Measurements from ENCODE around the gene EFCAB12. TPM values are rescaled to one million over a fixed set of nuclear protein-coding genes. Genes with fewer than 3 reads are reported as not detected.
A peak's percentile ranks its signal among the peaks of the same experiment; 100 is the strongest.

The EFCAB12 gene
- not detected for polyA plus RNA-seq (2012; ENCODE audit: insufficient read length, low read depth)

GRCh38 chr3:129428376-129429079, at the start of gene EFCAB12:
TSS of gene EFCAB12 (minus strand) at chr3:129428636. CDS start at chr3:129428488, 148 bp downstream.
- peak; percentile 44; the same call in 1 of the 2 replicates for TF ChIP-seq POLR2AphosphoS5 (IDR thresholded peaks at IDR 0.05; ENCODE audit: low read depth, low read length)
- peak; percentile 23 for TF ChIP-seq FOXP2 (optimal IDR thresholded peaks at IDR 0.05; ENCODE audit: borderline replicate concordance, extremely low read depth, extremely low read length, insufficient read depth)
- no peak for TF ChIP-seq TAF1 (IDR thresholded peaks at IDR 0.05; ENCODE audit: borderline replicate concordance, insufficient read depth, low read length)
- no peak for TF ChIP-seq SIN3A (IDR thresholded peaks at IDR 0.05; ENCODE audit: borderline replicate concordance, insufficient read depth, low read length)
- TF ChIP-seq REST (IDR thresholded peaks at IDR 0.05; ENCODE audit: insufficient read depth in 1 of 2, low read depth in 2 of 2, low read length in 2 of 2): no peak

GRCh38 chr3:129476586-129476985, 48.1 kb upstream of the EFCAB12 start:
- no peak for TF ChIP-seq SIN3A (IDR thresholded peaks at IDR 0.05; ENCODE audit: borderline replicate concordance, insufficient read depth, low read length)
- TF ChIP-seq POLR2AphosphoS5 (IDR thresholded peaks at IDR 0.05; ENCODE audit: low read depth, low read length): no peak
- TF ChIP-seq REST (IDR thresholded peaks at IDR 0.05; ENCODE audit: insufficient read depth in 1 of 2, low read depth in 2 of 2, low read length in 2 of 2): no peak
- no peak for TF ChIP-seq TAF1 (IDR thresholded peaks at IDR 0.05; ENCODE audit: borderline replicate concordance, insufficient read depth, low read length)

- TF ChIP-seq POLR2AphosphoS5 (IDR thresholded peaks at IDR 0.05; ENCODE audit: low read depth, low read length): no peak
- TF ChIP-seq REST (IDR thresholded peaks at IDR 0.05; ENCODE audit: insufficient read depth in 1 of 2, low read depth in 2 of 2, low read length in 2 of 2): no peak
- no peak for TF ChIP-seq TAF1 (IDR thresholded peaks at IDR 0.05; ENCODE audit: borderline replicate concordance, insufficient read depth, low read length)
- TF ChIP-seq FOXP2 (optimal IDR thresholded peaks at IDR 0.05; ENCODE audit: borderline replicate concordance, extremely low read depth, extremely low read length, insufficient read depth): no peak
- TF ChIP-seq SIN3A (IDR thresholded peaks at IDR 0.05; ENCODE audit: borderline replicate concordance, insufficient read depth, low read length): no peak
Observed at GRCh38 chr3:129475863-129476262, 47.4 kb upstream of the EFCAB12 start.

GRCh38 chr3:129474984-129475804, 46.8 kb upstream of the EFCAB12 start:
- TF ChIP-seq TAF1 (IDR thresholded peaks at IDR 0.05; ENCODE audit: borderline replicate concordance, insufficient read depth, low read length) (no peak), SIN3A (IDR thresholded peaks at IDR 0.05; ENCODE audit: borderline replicate concordance, insufficient read depth, low read length) (no peak), POLR2AphosphoS5 (IDR thresholded peaks at IDR 0.05; ENCODE audit: low read depth, low read length) (no peak), FOXP2 (optimal IDR thresholded peaks at IDR 0.05; ENCODE audit: borderline replicate concordance, extremely low read depth, extremely low read length, insufficient read depth) (no peak), REST (IDR thresholded peaks at IDR 0.05; ENCODE audit: insufficient read depth in 1 of 2, low read depth in 2 of 2, low read length in 2 of 2) (no peak)
